ENCODE results near the gene AP1M2.
A peak's percentile ranks its signal among the peaks of the same experiment; 100 is the strongest.
"Not testable (repeated sequence)": the region's sequence is repeated elsewhere in the genome, so short reads cannot be mapped to it uniquely, and the experiment has no call there.

Gene AP1M2

GRCh38 chr19:10600149-10600548 is 13.0 kb upstream of the AP1M2 start:
- DNase-seq, result no peak

- DNase-seq, result no peak
Measured at GRCh38 chr19:10593820-10594637, 6.9 kb upstream of the AP1M2 start.

GRCh38 chr19:10593148-10593547 is 6.0 kb upstream of the AP1M2 start:
- no peak for DNase-seq

GRCh38 chr19:10587839-10588150 is 683 bp upstream of the AP1M2 start:
- DNase-seq, result no peak

- DNase-seq, result no peak
Measured at GRCh38 chr19:10586396-10586795, 716 bp downstream of the AP1M2 start.

- no peak for DNase-seq
Measured at GRCh38 chr19:10583036-10583776, 3.9 kb downstream of the AP1M2 start.

GRCh38 chr19:10582091-10582490 is 5.0 kb downstream of the AP1M2 start:
- no peak for DNase-seq

- peak; percentile 86 for DNase-seq
Measured at GRCh38 chr19:10580979-10581631, 6.0 kb downstream of the AP1M2 start.

- DNase-seq, result no peak
Measured at GRCh38 chr19:10577951-10578350, 9.2 kb downstream of the AP1M2 start.

GRCh38 chr19:10575011-10575716 is 11.9 kb downstream of the AP1M2 start:
- no peak for DNase-seq

- DNase-seq, result no peak
Measured at GRCh38 chr19:10574462-10574861, 12.7 kb downstream of the AP1M2 start.

- DNase-seq, result not testable (repeated sequence)
Measured at GRCh38 chr19:10573793-10574192, 13.3 kb downstream of the AP1M2 start.

GRCh38 chr19:10568826-10569651 is 18.1 kb downstream of the AP1M2 start, which contains the start of gene CDKN2D:
CDKN2D (minus strand) TSS chr19:10568979; CDS start chr19:10568653, 326 bp downstream.
- DNase-seq, result peak; percentile 99

- no peak for DNase-seq
Measured at GRCh38 chr19:10568062-10568825, 18.9 kb downstream of the AP1M2 start.

- DNase-seq, result no peak
Measured at GRCh38 chr19:10567656-10568055, 19.5 kb downstream of the AP1M2 start.

- DNase-seq, result no peak
Measured at GRCh38 chr19:10566658-10567410, 20.3 kb downstream of the AP1M2 start.

- no peak for DNase-seq
Measured at GRCh38 chr19:10566408-10566657, 20.8 kb downstream of the AP1M2 start.

GRCh38 chr19:10565567-10566407 is 21.3 kb downstream of the AP1M2 start, which contains the start of gene KRI1:
KRI1 (minus strand) TSS chr19:10566010; CDS start chr19:10565999, 11 bp downstream.
- DNase-seq, result peak; percentile 96

GRCh38 chr19:10565028-10565566 is 22.0 kb downstream of the AP1M2 start:
- DNase-seq, result peak; percentile 53

GRCh38 chr19:10562609-10563008 is 24.5 kb downstream of the AP1M2 start:
- no peak for DNase-seq

All from fibroblast of skin of right biceps (primary cell).